Smooth muscle cell (in vitro differentiated cells): ENCODE data around the gene KIAA0319L. TPM values are rescaled to one million over a fixed set of nuclear protein-coding genes. Genes with fewer than 3 reads are reported as not detected.

Experiments used
- DNase-seq: peaks from one replicate; lab custom pipeline; 2025; ENCODE audit not compliant: unreplicated experiment; lab: John Stamatoyannopoulos, UW
- H2AFZ ChIP-seq: fragments of 200-600 bp; sonication (generic); 2 replicates; pipeline ENCODE4 v1.6.0; 2016; ENCODE audit warnings: antibody characterized with exemption, low read depth, mild to moderate bottlenecking
- H3F3A ChIP-seq: fragments of 200-600 bp; sonication (generic); 2 replicates; pipeline ENCODE4 v1.6.0; 2017; ENCODE audit warnings: antibody characterized with exemption, low read depth
- H3K27ac ChIP-seq: fragments of 200-600 bp; sonication (generic); 2 replicates; pipeline ENCODE4 v1.5.1; 2016; ENCODE audit warnings: low read depth, mild to moderate bottlenecking
- H3K27me3 ChIP-seq: fragments of 200-600 bp; sonication (generic); 2 replicates; pipeline ENCODE4 v1.6.1; 2016; ENCODE audit warnings: low read depth, mild to moderate bottlenecking
- H3K36me3 ChIP-seq: fragments of 200-600 bp; sonication (generic); 2 replicates; pipeline ENCODE4 v1.5.1; 2016; ENCODE audit warnings: low read depth
- H3K4me1 ChIP-seq: fragments of 200-600 bp; sonication (generic); 2 replicates; pipeline ENCODE4 v1.5.1; 2016; ENCODE audit warnings: low read depth
- H3K4me2 ChIP-seq: fragments of 200-600 bp; sonication (generic); 2 replicates; pipeline ENCODE4 v1.6.0; 2016; ENCODE audit warnings: mild to moderate bottlenecking
- H3K4me3 ChIP-seq: fragments of 200-600 bp; sonication (generic); 2 replicates; pipeline ENCODE4 v1.5.1; 2016; ENCODE audit warnings: mild to moderate bottlenecking
- H3K79me2 ChIP-seq: fragments of 200-600 bp; sonication (generic); 2 replicates; pipeline ENCODE4 v1.6.0; 2016; ENCODE audit warnings: low read depth, mild to moderate bottlenecking
- H3K9ac ChIP-seq: fragments of 200-600 bp; sonication (generic); 2 replicates; pipeline ENCODE4 v1.6.0; 2016; ENCODE audit warnings: low read depth
- H3K9me3 ChIP-seq: fragments of 200-600 bp; sonication (generic); replicated peaks from 2 replicates; pipeline ENCODE4 v1.5.1; 2016; ENCODE audit warnings: low read depth
- H4K20me1 ChIP-seq: fragments of 200-600 bp; sonication (generic); 2 replicates; pipeline ENCODE4 v1.6.0; 2016; ENCODE audit warnings: low read depth
- CTCF ChIP-seq: fragments of 200-600 bp; sonication (generic); IDR thresholded peaks from 2 replicates; pipeline ENCODE4 v1.5.1; 2017; ENCODE audit warnings: borderline replicate concordance, mild to moderate bottlenecking, antibody characterized with exemption; ENCODE audit not compliant: insufficient read depth, poor library complexity, severe bottlenecking
- WGBS: methylation state at CpG from one replicate; pipeline ENCODE4 v1.1.7; 2016; ENCODE audit warnings: low lambda C conversion rate; 5-methylcytosine and 5-hydroxymethylcytosine counted together
- polyA plus RNA-seq: library from polyadenylated mRNA; unstranded; fragments of >200 nt; fragmentation: Nextera tagmentation; extraction: Ambion mirVana; gene quantifications from 2 replicates; pipeline ENCODE4 v1.2.1, GENCODE V29; 2016
- total RNA-seq: library from RNA; depleted of rRNA; stranded (reverse); fragments of >200 nt; gene quantifications from 2 replicates; pipeline ENCODE4 v1.2.3, GENCODE V29; 2014

KIAA0319L gene
- total and polyA plus RNA-seq, 2 experiments from 2014 or later: 30.1 to 37.0 TPM

- H4K20me1 ChIP-seq: no peaks in the 10 kb centered on the region
- peaks cover 73% of the 10 kb centered on the region for H3K27me3 ChIP-seq
- no peak overlapping the region for H3K9ac ChIP-seq
- peaks cover 12% of the 10 kb centered on the region for H3K4me1 ChIP-seq
- no peak overlapping the region for H3K4me3 ChIP-seq
- no peak overlapping the region for H3K4me2 ChIP-seq
- no peak overlapping the region for H2AFZ ChIP-seq
- no peak for DNase-seq
- no peaks in the 10 kb centered on the region for H3K79me2 ChIP-seq
- no peak for TF ChIP-seq CTCF
- H3K27ac ChIP-seq: no peak overlapping the region
- WGBS: 41% methylated on average over 30 of the region's 30 CpGs
- H3K36me3 ChIP-seq: no peaks in the 10 kb centered on the region
- H3F3A ChIP-seq: peaks cover 3% of the 10 kb centered on the region
- no peaks in the 10 kb centered on the region for H3K9me3 ChIP-seq
These were observed 17.6 kb upstream of the KIAA0319L start for GRCh38 chr1:35574655-35575415.

- Histone ChIP-seq H3K9ac (no peak overlapping the region), H3K27ac (no peak overlapping the region), H3K9me3 (no peaks in the 10 kb centered on the region), H3K4me3 (peak overlapping the region; percentile 62), H4K20me1 (no peaks in the 10 kb centered on the region), H2AFZ (no peak overlapping the region), H3K4me1 (peaks cover 12% of the 10 kb centered on the region), H3K79me2 (no peaks in the 10 kb centered on the region), H3K27me3 (peaks cover 73% of the 10 kb centered on the region), H3K36me3 (no peaks in the 10 kb centered on the region), H3K4me2 (peak overlapping the region; percentile 93), H3F3A (peaks cover 3% of the 10 kb centered on the region)
- DNase-seq: no peak
- TF ChIP-seq CTCF: no peak
- WGBS: 32% methylated on average over 38 of the region's 48 CpGs
These were observed 17.0 kb upstream of the KIAA0319L start for GRCh38 chr1:35574125-35574654.

- H3K36me3 ChIP-seq: no peaks in the 10 kb centered on the region
- H3K4me3 ChIP-seq: peak within 1 kb of the TSS; percentile 62
- H3K79me2 ChIP-seq: no peaks in the 10 kb centered on the region
- no peaks in the 10 kb centered on the region for H4K20me1 ChIP-seq
- H3K9me3 ChIP-seq: no peaks in the 10 kb centered on the region
- peak within 1 kb of the TSS; percentile 93 for H3K4me2 ChIP-seq
- H3K9ac ChIP-seq: no peak within 1 kb of the TSS
- no peak for DNase-seq
- H3K27me3 ChIP-seq: peaks cover 72% of the 10 kb centered on the region
- 5% methylated on average over 85 of the region's 95 CpGs for WGBS
- peaks cover 12% of the 10 kb centered on the region for H3K4me1 ChIP-seq
- H3K27ac ChIP-seq: no peak within 1 kb of the TSS
- H3F3A ChIP-seq: peaks cover 3% of the 10 kb centered on the region
- H2AFZ ChIP-seq: no peak within 1 kb of the TSS
- TF ChIP-seq CTCF: no peak
These were observed 16.3 kb upstream of the KIAA0319L start, which contains the start of gene TFAP2E for GRCh38 chr1:35573198-35574124. Gene TFAP2E (plus strand): TSS chr1:35573314. CDS start chr1:35573578, 264 bp downstream.
